Measurements from ENCODE around the gene CHRM4.

CHRM4 gene

DNA sequence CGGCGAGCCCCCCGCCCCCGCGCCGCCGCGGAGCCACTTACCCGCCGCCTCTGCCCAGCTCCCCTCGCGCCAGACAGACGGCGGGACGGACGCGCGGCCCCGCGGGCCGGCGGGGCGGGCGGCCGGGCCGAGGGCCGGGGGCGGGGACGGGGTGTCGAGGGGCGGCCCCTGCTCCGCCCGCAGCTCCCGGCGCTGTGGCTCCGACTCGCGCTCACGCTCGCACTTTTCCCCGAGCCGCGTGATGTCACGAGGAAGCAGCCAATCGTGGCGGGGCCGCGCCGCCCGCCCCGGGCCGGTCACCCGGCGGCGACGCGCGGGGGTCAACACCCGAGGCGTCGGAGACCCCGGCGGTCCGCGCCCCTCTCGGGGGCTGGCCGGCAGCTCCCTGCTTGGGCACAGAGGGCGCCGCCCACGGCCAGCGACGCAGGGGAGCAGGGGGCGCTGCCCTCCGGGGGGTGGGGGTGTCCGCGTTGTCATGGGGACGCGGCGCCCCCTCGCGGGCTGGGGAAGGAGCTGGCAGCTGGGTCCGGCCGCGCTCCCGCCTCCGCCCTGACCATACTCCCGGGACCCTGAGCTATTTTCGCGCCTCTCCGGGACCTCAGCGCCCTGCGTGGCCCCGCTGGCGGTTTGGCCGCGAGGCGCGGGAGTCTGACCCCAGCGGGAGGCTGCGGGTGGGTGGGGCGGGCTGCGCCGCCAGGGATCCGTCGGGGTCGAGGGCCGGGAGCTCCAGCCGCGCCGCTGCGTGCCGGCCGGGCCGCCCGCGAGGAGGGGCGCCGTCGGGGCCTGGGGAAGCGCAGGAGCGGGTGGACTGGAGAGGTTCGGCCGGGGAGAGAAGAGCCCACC, at the start of gene CHRM4:
Gene CHRM4, minus strand, starts transcription at position 199 of the 843 bp plus-strand sequence. CDS start 5,219 bp downstream, outside the sequence.
- DNase-seq (ENCODE audit: low read depth in 2 of 2), result no peak

DNA sequence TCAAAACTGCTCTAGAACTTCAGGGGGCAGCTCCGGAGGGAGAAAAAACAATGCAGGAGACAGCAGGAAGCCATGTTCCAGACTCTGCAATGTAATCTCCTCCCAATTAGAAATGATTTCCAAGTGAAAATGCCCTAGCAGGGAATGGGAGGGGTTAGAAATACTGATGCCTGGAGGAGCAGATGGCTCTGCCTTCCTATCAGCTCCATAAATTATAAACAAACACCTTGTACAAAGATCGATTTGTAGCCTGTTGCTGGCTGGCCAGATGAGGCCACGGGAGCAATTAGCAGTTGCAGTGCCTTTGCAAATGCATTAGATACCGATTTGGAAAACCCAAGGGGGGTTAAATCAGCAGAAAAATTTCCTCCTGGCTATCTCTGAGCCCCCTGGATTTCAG, 46.6 kb upstream of the CHRM4 start:
- no peak for DNase-seq (ENCODE audit: low read depth in 2 of 2)

GRCh38 chr11:46437122-46437689, 45.6 kb upstream of the CHRM4 start:
- no peak for DNase-seq (ENCODE audit: low read depth in 2 of 2)

- DNase-seq (ENCODE audit: low read depth in 2 of 2), result no peak
These were observed 44.5 kb upstream of the CHRM4 start for GRCh38 chr11:46436113-46436512.

- no peak for DNase-seq (ENCODE audit: low read depth in 2 of 2)
These were observed 44.1 kb upstream of the CHRM4 start for GRCh38 chr11:46435679-46436078.

DNA sequence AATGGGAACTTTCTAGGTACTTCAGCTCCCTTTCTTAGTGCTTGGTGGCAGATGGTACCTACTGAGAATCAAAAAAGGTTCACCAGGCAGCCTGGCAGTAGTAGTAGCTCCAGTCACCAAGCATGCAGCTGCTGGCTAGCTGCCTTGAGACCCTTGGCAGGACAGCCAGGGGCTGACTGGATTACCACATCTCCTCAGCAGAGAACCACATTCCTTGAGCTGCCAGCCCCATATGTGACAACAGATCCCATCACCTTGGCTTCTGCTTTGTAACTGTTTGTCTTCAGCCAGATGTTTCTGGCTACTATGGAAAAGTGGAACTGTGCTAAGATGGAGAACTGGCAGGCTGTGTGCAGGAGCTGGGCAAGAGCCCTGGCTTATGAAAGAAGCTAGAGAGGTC, 39.6 kb upstream of the CHRM4 start:
- no peak for DNase-seq (ENCODE audit: low read depth in 2 of 2)

GRCh38 chr11:46429717-46430116, 38.1 kb upstream of the CHRM4 start:
- DNase-seq (ENCODE audit: low read depth in 2 of 2), result no peak

- no peak for DNase-seq (ENCODE audit: low read depth in 2 of 2)
These were observed 35.8 kb upstream of the CHRM4 start for GRCh38 chr11:46427364-46427763.

- no peak for DNase-seq (ENCODE audit: low read depth in 2 of 2)
These were observed 34.8 kb upstream of the CHRM4 start for GRCh38 chr11:46426233-46426991.

GRCh38 chr11:46422588-46422987, 31.0 kb upstream of the CHRM4 start:
- no peak for DNase-seq (ENCODE audit: low read depth in 2 of 2)

GRCh38 chr11:46421257-46421880, 29.8 kb upstream of the CHRM4 start:
- DNase-seq (ENCODE audit: low read depth in 2 of 2), result no peak

GRCh38 chr11:46420513-46420912, 28.9 kb upstream of the CHRM4 start:
- no peak for DNase-seq (ENCODE audit: low read depth in 2 of 2)

DNA sequence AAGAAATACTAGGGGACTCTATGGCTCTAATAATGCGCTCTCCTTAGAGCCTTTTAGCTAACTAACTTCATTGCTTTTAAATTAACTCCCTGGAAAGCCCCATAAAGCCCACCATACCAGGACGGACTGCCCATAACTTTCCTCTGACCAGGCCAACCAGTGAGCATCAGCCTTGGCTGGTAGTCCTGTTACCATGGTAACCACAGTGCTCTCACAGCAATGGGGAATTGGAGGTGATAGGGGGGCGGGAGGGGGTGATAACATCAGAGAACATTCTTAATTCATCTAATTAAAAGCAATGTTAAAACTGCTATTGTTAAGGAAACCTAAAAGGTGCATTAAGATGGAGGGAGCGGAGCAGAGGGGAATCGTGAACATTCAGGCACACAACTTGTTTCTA, 27.2 kb upstream of the CHRM4 start:
- no peak for DNase-seq (ENCODE audit: low read depth in 2 of 2)

DNA sequence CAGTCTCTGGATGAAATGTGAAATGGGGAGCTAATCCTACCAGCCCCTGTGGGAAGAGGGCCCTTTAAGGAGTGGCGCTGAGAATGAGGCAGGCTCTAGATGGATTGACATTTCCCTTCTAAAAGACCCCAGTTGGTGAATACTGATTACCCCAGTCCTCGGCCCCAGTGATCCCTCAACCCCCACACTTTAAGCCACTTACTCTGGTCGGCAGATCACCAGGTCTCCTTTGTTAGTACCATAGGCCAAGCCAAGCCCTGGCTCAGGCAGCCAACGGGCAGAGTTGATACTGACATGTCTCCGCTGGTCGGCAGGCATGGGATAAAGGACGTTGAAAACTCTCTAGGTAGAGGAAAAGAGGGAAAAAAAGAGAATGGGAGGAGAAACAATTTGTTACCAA, 26.1 kb upstream of the CHRM4 start:
- DNase-seq (ENCODE audit: low read depth in 2 of 2), result no peak

- no peak for DNase-seq (ENCODE audit: low read depth in 2 of 2)
These were observed 23.3 kb upstream of the CHRM4 start for GRCh38 chr11:46414879-46415278.

DNA sequence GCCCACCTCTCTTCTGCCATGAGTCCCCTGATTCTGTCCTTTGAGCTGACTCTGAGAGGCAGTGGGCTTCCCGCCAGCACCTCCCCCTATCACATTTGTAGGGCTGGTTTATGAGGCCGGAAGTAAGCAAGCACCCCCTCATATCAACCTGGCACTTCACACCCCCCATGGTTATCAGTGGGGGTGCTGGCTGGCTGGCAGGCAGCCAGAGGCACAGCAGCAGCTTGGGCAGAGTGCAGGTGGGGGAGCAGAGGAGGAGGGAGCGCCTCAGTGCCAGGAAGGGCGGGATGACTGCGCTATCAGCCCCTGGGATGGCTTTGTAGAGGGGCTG, 22.9 kb upstream of the CHRM4 start:
- no peak for DNase-seq (ENCODE audit: low read depth in 2 of 2)

DNA sequence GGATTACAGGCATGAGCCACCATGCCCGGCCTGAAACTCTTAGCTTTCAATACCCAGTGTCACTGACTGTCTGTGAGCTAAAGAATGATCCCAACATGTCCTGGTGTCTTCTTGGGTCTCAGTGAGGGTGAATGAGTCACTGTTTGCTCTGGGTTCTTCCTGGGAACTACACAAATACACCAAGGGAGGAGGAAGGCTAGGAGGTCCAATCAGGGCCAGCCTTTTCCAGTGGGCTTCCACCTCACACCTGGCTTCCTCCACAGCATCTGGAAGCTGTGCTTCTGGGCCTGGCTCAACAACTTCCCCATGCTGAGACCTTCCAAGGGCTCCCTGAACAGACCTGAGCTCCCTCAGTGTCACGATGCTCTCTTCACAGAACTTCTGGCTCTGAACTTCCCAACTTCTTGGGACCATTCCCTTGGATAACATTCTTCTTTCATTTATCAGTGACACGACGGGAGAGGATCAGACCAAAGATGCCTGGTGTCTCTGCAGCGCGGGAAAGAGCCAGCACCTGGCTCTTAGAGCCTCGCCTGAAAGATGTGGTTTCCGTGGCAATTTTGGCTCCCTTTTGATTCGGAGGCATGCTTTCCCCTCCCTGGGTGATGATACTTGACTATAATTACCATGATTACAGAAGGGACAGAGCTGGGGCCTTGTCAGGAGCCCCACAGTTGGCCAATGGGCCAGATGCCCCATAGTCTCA, 22.3 kb upstream of the CHRM4 start:
- no peak for DNase-seq (ENCODE audit: low read depth in 2 of 2)

- no peak for DNase-seq (ENCODE audit: low read depth in 2 of 2)
These were observed 18.4 kb upstream of the CHRM4 start for GRCh38 chr11:46410021-46410420.

GRCh38 chr11:46408407-46408986, 16.9 kb upstream of the CHRM4 start:
- no peak for DNase-seq (ENCODE audit: low read depth in 2 of 2)

DNA sequence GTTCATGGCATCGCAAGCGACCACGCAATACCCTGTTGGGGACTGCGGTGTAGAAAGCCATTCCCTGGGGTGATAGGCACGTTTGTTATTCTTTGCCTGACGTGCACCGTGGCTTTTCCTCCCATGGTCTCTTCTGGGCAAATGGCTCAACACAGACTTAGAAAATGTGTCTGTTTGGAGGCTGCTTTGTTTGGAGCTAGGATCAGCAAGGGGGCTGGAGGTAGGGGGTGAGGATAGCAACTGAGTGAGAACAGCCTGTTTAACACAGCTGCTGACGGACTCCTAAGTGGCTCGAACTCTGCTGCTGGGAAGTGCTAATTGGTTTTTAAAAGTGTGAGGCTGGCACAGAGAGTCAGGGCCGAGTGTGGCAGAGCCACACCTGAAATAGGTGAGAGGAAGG, 16.1 kb upstream of the CHRM4 start:
- DNase-seq (ENCODE audit: low read depth in 2 of 2), result no peak

GRCh38 chr11:46404476-46405017, 13.0 kb upstream of the CHRM4 start:
- DNase-seq (ENCODE audit: low read depth in 2 of 2), result no peak

Measured in fibroblast of skin of left quadriceps (primary cell).